Activated CD8-positive, alpha-beta memory T cell treated with anti-CD3 and anti-CD28 coated beads, Interleukin-2, amount 50 U/mL, for 1 hour (primary cell): ENCODE measurements around the gene FOXG1.

Source experiments
- DNase-seq: peaks from one replicate; pipeline ENCODE4 v3.0.0-alpha.2; 2020; ENCODE audit errors: extremely low read depth

FOXG1 gene

GRCh38 chr14:28766469-28766955 is at the start of gene FOXG1:
FOXG1 (plus strand) TSS chr14:28766787; CDS start chr14:28767280, 493 bp downstream.
- no peak for DNase-seq

GRCh38 chr14:28719130-28719529 is 47.5 kb upstream of the FOXG1 start:
- no peak for DNase-seq

DNA sequence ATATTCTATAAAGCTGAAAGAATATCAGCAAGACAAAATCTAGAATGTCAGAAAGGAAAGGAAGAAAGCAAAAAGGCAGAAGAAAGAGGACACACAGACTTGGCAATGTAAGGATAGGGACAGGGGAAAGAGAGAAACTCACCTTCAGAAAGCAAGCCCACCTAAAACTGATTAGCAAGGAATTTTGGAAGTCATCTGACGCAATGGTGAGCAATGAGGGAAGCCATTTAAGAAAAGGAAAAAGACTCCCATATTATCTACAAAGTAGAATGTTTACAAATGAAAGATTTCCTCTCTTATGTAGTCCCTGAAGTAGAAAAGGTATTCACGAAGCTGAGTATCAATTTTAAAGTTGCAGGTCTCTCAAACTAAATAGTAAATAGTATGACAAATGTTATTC is 35.2 kb upstream of the FOXG1 start:
- DNase-seq = no peak

DNA sequence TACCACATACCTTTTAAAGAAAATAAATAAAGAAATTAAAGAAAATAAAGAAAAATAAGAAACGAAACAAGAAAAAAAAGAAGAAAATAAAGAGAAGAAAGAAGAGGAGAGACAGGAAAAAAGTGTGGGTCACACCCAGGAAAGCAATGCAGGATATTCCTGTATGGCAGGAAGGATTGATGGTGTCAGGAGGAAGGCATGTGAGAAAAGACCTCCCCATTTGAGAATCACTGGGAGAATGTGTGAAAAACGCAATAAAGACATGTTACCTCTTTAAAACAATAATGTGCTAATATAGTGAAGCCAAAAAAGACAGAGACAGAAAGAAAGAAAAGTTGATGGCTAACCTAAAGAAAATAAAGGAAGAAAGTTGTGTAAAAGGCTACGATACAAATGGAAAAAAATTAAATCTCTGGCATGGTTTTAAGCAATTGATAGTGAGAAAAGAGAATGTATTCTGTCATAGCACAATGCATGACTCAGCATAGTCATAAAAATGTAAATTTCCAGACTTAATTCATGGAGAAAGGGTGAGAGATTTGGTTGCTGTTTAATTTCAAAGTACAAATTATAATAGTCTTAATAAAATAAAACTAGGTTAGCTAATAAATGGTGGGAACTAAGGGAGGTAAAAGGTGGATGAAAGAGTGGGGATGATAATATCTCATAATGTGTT is 24.3 kb upstream of the FOXG1 start:
- no peak for DNase-seq

DNA sequence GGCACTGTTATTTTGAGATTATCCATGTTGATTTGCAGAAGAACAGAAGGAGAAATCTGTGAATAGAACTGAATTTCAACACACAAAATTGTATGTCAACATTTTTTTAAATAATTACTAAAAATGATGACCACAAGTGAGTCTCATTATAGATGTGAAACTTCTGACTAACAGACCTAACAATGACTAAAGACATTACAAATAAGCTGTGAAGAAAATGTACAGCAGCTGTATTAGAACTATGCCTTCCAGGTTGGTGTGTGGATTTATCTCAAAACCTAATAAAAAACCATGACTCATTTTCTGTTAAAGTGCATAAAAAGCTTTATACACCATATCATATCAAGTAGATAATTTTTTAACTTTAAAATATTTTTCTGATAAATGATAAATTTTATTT is 22.5 kb upstream of the FOXG1 start:
- DNase-seq = no peak

- no peak for DNase-seq
Observed at GRCh38 chr14:28745176-28745575, 21.4 kb upstream of the FOXG1 start.

GRCh38 chr14:28746247-28746646 is 20.3 kb upstream of the FOXG1 start:
- no peak for DNase-seq

GRCh38 chr14:28751467-28752058 is 15.0 kb upstream of the FOXG1 start:
- DNase-seq = no peak

DNA sequence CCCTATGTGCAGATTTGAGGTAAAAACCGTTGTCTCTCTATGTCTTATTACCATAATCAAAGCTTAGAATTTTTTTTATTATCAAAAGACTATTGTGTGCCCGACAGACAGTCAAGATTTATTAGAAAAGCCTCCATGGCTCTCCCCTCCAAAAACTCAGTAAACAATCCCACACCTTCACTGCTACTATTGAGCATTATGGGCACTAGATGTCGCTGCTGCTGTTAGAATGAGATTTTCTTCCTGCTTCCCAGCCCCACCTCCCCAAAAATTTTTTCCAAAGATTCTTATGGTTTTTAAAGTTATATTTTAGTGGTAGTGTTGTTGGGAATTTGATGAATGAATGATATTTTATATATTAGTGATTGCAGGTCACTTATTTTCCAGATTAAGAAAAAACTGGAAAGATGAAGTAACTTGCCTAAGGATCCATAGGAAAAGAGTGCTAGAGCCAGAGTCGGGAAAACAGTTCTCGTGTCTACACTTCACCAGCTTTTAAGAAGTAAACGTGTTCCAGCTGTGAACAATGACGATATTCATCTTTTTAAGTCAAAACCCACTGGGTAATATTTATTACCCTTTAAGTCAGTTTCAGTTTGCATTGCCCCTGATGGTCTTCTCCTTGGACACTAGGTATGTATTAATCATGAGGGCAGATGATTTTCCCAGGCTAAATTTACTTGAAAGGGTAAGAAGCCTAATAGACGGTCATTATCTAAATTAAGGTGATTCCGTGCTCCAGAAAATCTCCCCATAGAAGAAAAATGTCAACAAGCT is 12.2 kb upstream of the FOXG1 start:
- no peak for DNase-seq

GRCh38 chr14:28755198-28755815 is 11.3 kb upstream of the FOXG1 start:
- DNase-seq = no peak

DNA sequence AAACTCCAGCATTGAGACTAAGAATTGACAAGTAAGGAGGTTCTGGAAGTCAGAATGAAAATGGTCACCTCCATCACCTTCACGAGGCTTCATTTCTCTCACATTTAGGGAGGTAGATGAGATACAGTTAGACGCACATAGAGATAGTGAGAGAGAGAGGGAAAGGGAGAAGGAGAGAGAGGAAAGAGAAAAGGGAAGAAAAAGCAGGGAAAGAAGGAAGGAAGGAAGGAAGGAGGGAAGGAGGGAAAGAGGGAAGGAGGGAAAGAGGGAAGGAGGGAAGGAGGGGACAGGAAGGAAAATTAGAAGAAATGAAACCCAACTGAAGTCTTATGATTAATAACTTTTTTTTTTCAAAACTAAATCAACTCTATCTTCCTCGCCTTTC is 10.7 kb upstream of the FOXG1 start:
- DNase-seq = no peak

GRCh38 chr14:28756269-28756883 is 10.2 kb upstream of the FOXG1 start:
- DNase-seq = no peak

DNA sequence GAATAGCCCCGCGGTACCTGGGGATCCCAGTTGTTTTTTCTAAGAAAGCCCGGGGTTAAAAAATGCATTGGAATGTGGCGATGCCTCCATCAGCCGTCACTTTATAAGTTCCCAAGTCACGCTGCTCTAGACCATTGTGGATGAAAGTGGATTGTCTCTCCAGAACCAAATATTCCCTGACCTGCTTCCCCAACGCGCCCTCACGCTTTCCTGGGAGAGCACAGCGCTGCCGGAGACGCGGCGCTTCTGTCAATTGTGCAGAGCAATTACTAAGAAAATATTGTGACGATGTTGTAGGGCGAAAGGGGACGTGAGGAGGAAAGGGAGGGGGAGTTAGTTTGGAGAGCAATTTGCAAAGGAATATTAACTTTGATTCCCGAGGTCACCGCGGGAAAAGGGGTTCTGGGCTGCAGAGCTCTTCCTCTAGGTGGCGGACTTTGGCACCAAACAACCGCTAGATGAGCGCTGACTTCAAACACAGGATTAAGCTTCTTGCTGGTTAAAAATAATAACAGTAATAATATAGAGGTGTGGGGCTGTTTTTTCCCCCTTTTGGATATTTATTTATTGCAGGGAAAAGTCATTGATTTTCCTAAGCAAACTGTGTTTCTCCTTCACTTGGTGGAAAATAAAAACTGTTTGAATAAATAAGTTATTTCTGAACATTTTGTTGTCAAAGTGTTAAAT is 9.6 kb upstream of the FOXG1 start:
- no peak for DNase-seq

GRCh38 chr14:28757786-28758185 is 8.8 kb upstream of the FOXG1 start:
- DNase-seq = no peak

GRCh38 chr14:28758253-28758884 is 8.2 kb upstream of the FOXG1 start:
- no peak for DNase-seq

DNA sequence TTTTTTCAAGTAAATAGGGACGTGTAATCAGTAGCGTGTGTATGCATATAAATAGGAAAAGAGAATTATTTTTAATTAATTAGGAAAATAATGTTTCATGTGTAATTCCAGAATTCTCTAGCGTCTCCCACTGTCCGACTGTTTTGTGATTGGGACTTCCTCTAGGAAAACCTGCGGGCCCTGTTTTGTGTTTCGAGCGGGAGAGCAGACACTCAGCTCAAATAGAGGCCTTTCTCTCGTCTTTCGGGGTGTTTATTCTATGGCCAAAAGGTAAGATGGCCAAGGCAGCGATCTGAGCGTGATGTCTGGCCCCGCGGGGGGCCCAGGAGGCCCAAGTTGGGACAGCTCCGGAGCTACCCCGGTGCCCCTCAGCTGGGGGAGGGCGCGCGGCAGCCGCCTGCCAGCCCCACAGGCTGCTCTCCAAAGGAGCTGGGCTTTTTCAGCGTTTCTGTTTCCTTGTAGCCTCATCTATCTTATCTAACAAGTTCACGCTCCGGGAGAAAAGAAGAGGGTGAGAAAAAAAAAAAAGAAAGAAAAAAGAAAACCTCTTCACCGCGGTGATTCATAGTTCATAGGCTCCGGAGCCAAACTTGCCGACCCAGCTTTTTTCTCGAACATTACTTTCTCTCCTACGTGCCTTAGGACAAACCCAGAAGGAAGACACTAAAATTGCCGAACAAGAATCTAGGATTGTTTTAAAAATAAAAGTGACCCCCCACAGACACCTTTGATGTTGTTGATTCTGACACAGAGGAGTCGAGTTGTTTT is 7.5 kb upstream of the FOXG1 start:
- no peak for DNase-seq

DNA sequence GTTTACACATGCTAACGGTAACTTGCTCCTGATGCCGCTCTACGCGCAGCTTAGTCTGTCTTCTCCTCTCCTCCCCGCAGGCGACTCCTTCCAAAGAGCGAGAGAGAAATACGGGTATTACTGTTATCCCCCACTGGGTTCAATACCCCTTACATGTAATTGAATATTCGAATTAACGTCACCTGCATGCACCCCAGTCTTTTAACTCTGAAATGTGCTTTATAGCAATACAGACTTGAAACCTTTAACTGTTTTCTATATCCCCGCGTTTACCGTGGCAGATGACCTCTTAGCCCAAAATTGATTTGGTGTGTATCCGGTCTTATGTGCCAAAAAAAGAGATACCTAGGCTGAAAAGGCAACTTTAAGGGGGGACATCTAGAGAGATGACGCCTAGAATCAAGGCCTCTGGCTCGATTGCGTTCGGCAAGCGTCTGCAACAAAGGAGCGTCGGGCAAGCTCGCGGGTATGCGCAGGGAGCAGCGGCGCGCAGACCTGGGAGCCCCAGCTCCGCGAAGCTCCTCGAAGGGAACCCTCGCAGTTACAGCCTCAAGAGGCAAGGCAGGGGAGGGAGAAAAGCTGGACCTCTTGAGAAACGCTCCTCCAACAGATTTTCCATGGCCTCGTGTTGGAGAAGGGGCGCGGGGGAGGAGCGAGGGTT is 6.8 kb upstream of the FOXG1 start:
- no peak for DNase-seq

GRCh38 chr14:28760431-28760996 is 6.1 kb upstream of the FOXG1 start:
- no peak for DNase-seq
